IPS-NIHi7 (cell line): ENCODE data around the gene TMIE.

Source experiments
- DNase-seq: peaks from one replicate; pipeline ENCODE4 v3.0.0; 2012; ENCODE audit warnings: mixed read lengths; ENCODE audit errors: extremely low spot score

The TMIE gene

GRCh38 chr3:46669191-46669999, 31.8 kb upstream of the TMIE start:
- DNase-seq: no peak

- DNase-seq: no peak
Observed at GRCh38 chr3:46670000-46670890, 30.9 kb upstream of the TMIE start.

- DNase-seq: no peak
Observed at GRCh38 chr3:46670891-46671427, 30.2 kb upstream of the TMIE start.

- DNase-seq: no peak
Observed at GRCh38 chr3:46671541-46672348, 29.4 kb upstream of the TMIE start.

GRCh38 chr3:46672349-46672695, 28.9 kb upstream of the TMIE start:
- no peak for DNase-seq

- no peak for DNase-seq
Observed at GRCh38 chr3:46673151-46674030, 27.8 kb upstream of the TMIE start.

GRCh38 chr3:46674031-46674845, 27.0 kb upstream of the TMIE start:
- no peak for DNase-seq

- no peak for DNase-seq
Observed at GRCh38 chr3:46675426-46675825, 25.8 kb upstream of the TMIE start.

GRCh38 chr3:46675843-46676567, 25.2 kb upstream of the TMIE start:
- no peak for DNase-seq

GRCh38 chr3:46676601-46677410, 24.4 kb upstream of the TMIE start:
- DNase-seq: no peak

- DNase-seq: no peak
Observed at GRCh38 chr3:46677411-46677726, 23.8 kb upstream of the TMIE start.

- DNase-seq: no peak
Observed at GRCh38 chr3:46678280-46678679, 22.9 kb upstream of the TMIE start.

GRCh38 chr3:46679681-46680080, 21.5 kb upstream of the TMIE start:
- DNase-seq: no peak

GRCh38 chr3:46680298-46680826, 20.8 kb upstream of the TMIE start:
- no peak for DNase-seq

GRCh38 chr3:46681387-46681786, 19.8 kb upstream of the TMIE start:
- DNase-seq: no peak

- DNase-seq: no peak
Observed at GRCh38 chr3:46681856-46682540, 19.2 kb upstream of the TMIE start.

- DNase-seq: no peak
Observed at GRCh38 chr3:46682974-46683373, 18.2 kb upstream of the TMIE start.

GRCh38 chr3:46684891-46685290, 16.3 kb upstream of the TMIE start:
- no peak for DNase-seq
